A549 (cell line): ENCODE measurements around the gene DOCK1.

Source experiments
- BHLHE40 ChIP-seq: IDR thresholded peaks from 2 replicates; pipeline ENCODE4 v1.6.1; 2012; ENCODE audit warnings: low read depth, low read length, inconsistent platforms
- CEBPB ChIP-seq, 2 experiments: fragments of >200 bp in 1 of 2; sonication (Bioruptor Twin) in 1 of 2; formaldehyde crosslinking in 1 of 2; IDR thresholded peaks; 2 replicates each; pipeline ENCODE4 v1.6.1; 2012 to 2016
- GATA3 ChIP-seq: IDR thresholded peaks from 2 replicates; pipeline ENCODE4 v1.6.1; 2012; ENCODE audit warnings: borderline replicate concordance
- NPAS2 ChIP-seq: fragments of 250-450 bp; sonication (Bioruptor Pico); IDR thresholded peaks from 2 replicates; pipeline ENCODE4 v1.8.0; 2022; ENCODE audit warnings: mild to moderate bottlenecking, moderate library complexity, borderline replicate concordance
- POLR2A ChIP-seq: IDR thresholded peaks from 2 replicates; pipeline ENCODE4 v1.6.1; 2012; ENCODE audit warnings: mild to moderate bottlenecking, low read length
- RFX5 ChIP-seq: fragments of 450-650 bp; IDR thresholded peaks from 2 replicates; pipeline ENCODE4 v1.7.1; 2014; ENCODE audit warnings: antibody characterized with exemption, mild to moderate bottlenecking, moderate library complexity
- TF ChIP-seq, protein P1 (sequence below): fragments of >200 bp; sonication (Bioruptor Twin); formaldehyde crosslinking; IDR thresholded peaks from 3 replicates; pipeline ENCODE4 v1.6.1; 2016
- TF ChIP-seq, protein P2 (sequence below): fragments of 250-450 bp; sonication (Bioruptor Pico); IDR thresholded peaks from 2 replicates; pipeline ENCODE4 v1.5.0; 2021; ENCODE audit warnings: mild to moderate bottlenecking, moderate library complexity, borderline replicate concordance
- TF ChIP-seq, protein P3 (sequence below): fragments of 200-600 bp; sonication (generic); IDR thresholded peaks from 2 replicates; pipeline ENCODE4 v1.6.1; 2016; ENCODE audit warnings: antibody characterized with exemption, mild to moderate bottlenecking, moderate library complexity
- TF ChIP-seq, protein P4 (sequence below): fragments of >200 bp; sonication (Bioruptor Twin); formaldehyde crosslinking; IDR thresholded peaks from 3 replicates; pipeline ENCODE4 v1.5.1; 2016

DNA sequence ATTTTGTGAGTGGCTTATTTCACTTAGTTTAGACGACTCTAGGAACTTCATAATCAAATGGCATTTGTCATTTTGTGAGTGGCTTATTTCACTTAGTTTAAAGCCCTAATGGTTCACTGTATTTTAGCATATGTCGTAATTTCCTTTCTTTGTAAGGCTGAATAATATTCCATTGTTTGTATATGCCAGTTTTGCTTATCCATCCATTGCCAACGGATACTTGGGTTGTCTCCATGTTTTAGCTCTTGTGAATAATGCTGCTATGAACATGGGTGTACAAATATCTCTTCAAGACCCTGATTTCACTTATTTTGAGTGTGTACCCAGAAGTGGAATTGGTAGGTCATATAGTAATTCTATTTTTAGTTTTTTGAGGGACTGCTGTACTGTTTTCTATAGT, 31.8 kb downstream of the DOCK1 start:
- TF ChIP-seq POLR2A (no peak), BHLHE40 (no peak), NPAS2 (CRISPR knock-in tag) (no peak), GATA3 (no peak), RFX5 (no peak), CEBPB (IDR thresholded peaks at IDR 0.05) (no peak)
- TF ChIP-seq, protein P1, sequence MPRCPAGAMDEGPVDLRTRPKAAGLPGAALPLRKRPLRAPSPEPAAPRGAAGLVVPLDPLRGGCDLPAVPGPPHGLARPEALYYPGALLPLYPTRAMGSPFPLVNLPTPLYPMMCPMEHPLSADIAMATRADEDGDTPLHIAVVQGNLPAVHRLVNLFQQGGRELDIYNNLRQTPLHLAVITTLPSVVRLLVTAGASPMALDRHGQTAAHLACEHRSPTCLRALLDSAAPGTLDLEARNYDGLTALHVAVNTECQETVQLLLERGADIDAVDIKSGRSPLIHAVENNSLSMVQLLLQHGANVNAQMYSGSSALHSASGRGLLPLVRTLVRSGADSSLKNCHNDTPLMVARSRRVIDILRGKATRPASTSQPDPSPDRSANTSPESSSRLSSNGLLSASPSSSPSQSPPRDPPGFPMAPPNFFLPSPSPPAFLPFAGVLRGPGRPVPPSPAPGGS: no peak
- TF ChIP-seq, protein P2, sequence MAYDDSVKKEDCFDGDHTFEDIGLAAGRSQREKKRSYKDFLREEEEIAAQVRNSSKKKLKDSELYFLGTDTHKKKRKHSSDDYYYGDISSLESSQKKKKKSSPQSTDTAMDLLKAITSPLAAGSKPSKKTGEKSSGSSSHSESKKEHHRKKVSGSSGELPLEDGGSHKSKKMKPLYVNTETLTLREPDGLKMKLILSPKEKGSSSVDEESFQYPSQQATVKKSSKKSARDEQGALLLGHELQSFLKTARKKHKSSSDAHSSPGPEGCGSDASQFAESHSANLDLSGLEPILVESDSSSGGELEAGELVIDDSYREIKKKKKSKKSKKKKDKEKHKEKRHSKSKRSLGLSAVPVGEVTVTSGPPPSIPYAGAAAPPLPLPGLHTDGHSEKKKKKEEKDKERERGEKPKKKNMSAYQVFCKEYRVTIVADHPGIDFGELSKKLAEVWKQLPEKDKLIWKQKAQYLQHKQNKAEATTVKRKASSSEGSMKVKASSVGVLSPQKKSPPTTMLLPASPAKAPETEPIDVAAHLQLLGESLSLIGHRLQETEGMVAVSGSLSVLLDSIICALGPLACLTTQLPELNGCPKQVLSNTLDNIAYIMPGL (CRISPR knock-in tag): no peak
- TF ChIP-seq, protein P3, sequence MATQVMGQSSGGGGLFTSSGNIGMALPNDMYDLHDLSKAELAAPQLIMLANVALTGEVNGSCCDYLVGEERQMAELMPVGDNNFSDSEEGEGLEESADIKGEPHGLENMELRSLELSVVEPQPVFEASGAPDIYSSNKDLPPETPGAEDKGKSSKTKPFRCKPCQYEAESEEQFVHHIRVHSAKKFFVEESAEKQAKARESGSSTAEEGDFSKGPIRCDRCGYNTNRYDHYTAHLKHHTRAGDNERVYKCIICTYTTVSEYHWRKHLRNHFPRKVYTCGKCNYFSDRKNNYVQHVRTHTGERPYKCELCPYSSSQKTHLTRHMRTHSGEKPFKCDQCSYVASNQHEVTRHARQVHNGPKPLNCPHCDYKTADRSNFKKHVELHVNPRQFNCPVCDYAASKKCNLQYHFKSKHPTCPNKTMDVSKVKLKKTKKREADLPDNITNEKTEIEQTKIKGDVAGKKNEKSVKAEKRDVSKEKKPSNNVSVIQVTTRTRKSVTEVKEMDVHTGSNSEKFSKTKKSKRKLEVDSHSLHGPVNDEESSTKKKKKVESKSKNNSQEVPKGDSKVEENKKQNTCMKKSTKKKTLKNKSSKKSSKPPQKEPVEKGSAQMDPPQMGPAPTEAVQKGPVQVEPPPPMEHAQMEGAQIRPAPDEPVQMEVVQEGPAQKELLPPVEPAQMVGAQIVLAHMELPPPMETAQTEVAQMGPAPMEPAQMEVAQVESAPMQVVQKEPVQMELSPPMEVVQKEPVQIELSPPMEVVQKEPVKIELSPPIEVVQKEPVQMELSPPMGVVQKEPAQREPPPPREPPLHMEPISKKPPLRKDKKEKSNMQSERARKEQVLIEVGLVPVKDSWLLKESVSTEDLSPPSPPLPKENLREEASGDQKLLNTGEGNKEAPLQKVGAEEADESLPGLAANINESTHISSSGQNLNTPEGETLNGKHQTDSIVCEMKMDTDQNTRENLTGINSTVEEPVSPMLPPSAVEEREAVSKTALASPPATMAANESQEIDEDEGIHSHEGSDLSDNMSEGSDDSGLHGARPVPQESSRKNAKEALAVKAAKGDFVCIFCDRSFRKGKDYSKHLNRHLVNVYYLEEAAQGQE: no peak
- TF ChIP-seq, protein P4, sequence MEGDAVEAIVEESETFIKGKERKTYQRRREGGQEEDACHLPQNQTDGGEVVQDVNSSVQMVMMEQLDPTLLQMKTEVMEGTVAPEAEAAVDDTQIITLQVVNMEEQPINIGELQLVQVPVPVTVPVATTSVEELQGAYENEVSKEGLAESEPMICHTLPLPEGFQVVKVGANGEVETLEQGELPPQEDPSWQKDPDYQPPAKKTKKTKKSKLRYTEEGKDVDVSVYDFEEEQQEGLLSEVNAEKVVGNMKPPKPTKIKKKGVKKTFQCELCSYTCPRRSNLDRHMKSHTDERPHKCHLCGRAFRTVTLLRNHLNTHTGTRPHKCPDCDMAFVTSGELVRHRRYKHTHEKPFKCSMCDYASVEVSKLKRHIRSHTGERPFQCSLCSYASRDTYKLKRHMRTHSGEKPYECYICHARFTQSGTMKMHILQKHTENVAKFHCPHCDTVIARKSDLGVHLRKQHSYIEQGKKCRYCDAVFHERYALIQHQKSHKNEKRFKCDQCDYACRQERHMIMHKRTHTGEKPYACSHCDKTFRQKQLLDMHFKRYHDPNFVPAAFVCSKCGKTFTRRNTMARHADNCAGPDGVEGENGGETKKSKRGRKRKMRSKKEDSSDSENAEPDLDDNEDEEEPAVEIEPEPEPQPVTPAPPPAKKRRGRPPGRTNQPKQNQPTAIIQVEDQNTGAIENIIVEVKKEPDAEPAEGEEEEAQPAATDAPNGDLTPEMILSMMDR: no peak
